ENCODE results near the gene PTPRG. TPM values are rescaled to one million over a fixed set of nuclear protein-coding genes. Genes with fewer than 3 reads are reported as not detected.

The PTPRG gene
- total and polyA plus RNA-seq, 2 donors = 3.9 to 4.1 TPM

DNA sequence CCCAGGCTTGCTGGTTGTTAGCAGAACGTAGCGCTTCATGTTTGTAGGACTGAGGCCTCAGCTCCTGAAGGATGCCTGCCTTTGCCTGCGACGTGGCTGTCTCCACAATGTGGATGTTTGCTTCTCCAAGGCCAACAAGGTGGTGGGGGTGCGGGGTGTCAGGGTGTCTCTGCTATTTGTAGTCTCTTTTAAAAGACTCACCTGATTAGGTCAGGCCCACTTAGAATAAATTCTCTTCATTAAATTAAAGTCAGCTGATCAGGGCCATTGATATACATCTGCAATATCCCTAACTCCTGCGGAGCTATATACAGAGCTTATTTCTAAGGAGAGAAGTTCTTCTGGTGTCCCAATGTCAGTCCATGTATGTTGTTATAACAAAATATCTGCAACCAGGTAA lies 44.8 kb downstream of the PTPRG start:
- 98% methylated on average over 6 of the region's 6 CpGs for WGBS
- no peaks in the 10 kb centered on the region for H3K9me3 ChIP-seq (ENCODE audit: control insufficient read depth in 2 of 2, insufficient read depth in 1 of 2, low read length in 1 of 2)
- no peaks in the 10 kb centered on the region for H3K4me1 ChIP-seq (ENCODE audit: control insufficient read depth in 2 of 2, insufficient read depth in 2 of 2, low read length in 2 of 2)
- H3K27ac ChIP-seq (ENCODE audit: low read depth in 1 of 2, low read length in 1 of 2) = no peak overlapping the region
- no peak for DNase-seq (ENCODE audit: low read depth in 6 of 9, low spot score in 9 of 9)
- no peaks in the 10 kb centered on the region for H3K36me3 ChIP-seq (ENCODE audit: control insufficient read depth in 2 of 2, insufficient read depth in 2 of 2, low read length in 1 of 2)
- no peak overlapping the region for H3K4me3 ChIP-seq (ENCODE audit: low read length in 2 of 2)
- H3K27me3 ChIP-seq (ENCODE audit: control insufficient read depth in 2 of 2, insufficient read depth in 1 of 2, low read length in 1 of 2) = no peaks in the 10 kb centered on the region

DNA sequence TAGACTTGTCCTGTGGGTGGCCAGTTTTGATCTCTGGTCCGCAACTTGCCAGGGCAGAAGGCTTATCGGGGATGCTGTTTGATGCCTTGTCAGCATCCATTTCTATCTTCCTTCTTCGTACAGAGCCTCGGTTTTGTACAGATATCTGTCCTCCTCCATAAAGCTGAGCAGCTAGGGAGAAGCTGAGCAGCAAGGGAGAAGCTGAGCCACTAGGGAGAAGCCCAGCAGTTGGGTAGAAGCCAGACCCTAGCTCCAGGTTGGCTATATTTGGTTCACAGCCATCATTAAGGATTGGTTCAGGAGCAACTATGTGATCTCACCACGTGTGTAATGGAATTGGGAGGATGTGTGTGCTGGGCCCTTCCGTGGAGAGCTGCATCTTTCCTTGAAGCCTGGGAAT lies 46.7 kb downstream of the PTPRG start:
- WGBS = 91% methylated on average over 6 of the region's 6 CpGs
- H3K9me3 ChIP-seq (ENCODE audit: control insufficient read depth in 2 of 2, insufficient read depth in 1 of 2, low read length in 1 of 2) = no peaks in the 10 kb centered on the region

DNA sequence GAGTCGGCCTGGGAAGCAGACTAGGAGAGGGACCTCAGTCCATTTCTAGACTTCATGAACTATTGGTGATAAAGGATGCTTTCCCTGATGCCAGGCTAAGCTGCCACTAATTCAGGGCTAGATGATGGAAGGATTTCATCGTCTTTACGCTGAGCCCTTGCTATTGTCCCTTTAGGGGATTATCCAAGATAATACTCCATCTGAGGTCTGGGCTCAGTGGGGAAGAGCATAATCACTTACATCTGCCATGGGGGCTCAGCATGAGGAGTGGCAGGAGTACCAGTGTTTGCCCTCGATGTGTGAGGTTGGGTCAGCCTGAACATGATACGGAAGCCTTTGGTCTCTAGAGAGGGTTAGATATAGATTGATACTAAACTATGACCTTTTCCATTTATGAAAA lies 47.3 kb downstream of the PTPRG start:
- WGBS = 91% methylated on average over 5 of the region's 5 CpGs
- Histone ChIP-seq H3K27ac (ENCODE audit: low read depth in 1 of 2, low read length in 1 of 2) (no peak overlapping the region), H3K27me3 (ENCODE audit: control insufficient read depth in 2 of 2, insufficient read depth in 1 of 2, low read length in 1 of 2) (no peaks in the 10 kb centered on the region), H3K36me3 (ENCODE audit: control insufficient read depth in 2 of 2, insufficient read depth in 2 of 2, low read length in 1 of 2) (no peaks in the 10 kb centered on the region), H3K4me1 (ENCODE audit: control insufficient read depth in 2 of 2, insufficient read depth in 2 of 2, low read length in 2 of 2) (no peaks in the 10 kb centered on the region), H3K9me3 (ENCODE audit: control insufficient read depth in 2 of 2, insufficient read depth in 1 of 2, low read length in 1 of 2) (no peaks in the 10 kb centered on the region), H3K4me3 (ENCODE audit: low read length in 2 of 2) (no peak overlapping the region)
- no peak for DNase-seq (ENCODE audit: low read depth in 6 of 9, low spot score in 9 of 9)

More for the DNA sequence above, 46.7 kb downstream of the PTPRG start:
- H3K27ac ChIP-seq (ENCODE audit: low read depth in 1 of 2, low read length in 1 of 2) = no peak overlapping the region
- H3K4me3 ChIP-seq (ENCODE audit: low read length in 2 of 2) = no peak overlapping the region
- no peaks in the 10 kb centered on the region for H3K4me1 ChIP-seq (ENCODE audit: control insufficient read depth in 2 of 2, insufficient read depth in 2 of 2, low read length in 2 of 2)
- no peak for DNase-seq (ENCODE audit: low read depth in 6 of 9, low spot score in 9 of 9)
- H3K36me3 ChIP-seq (ENCODE audit: control insufficient read depth in 2 of 2, insufficient read depth in 2 of 2, low read length in 1 of 2) = no peaks in the 10 kb centered on the region
- no peaks in the 10 kb centered on the region for H3K27me3 ChIP-seq (ENCODE audit: control insufficient read depth in 2 of 2, insufficient read depth in 1 of 2, low read length in 1 of 2)

DNA sequence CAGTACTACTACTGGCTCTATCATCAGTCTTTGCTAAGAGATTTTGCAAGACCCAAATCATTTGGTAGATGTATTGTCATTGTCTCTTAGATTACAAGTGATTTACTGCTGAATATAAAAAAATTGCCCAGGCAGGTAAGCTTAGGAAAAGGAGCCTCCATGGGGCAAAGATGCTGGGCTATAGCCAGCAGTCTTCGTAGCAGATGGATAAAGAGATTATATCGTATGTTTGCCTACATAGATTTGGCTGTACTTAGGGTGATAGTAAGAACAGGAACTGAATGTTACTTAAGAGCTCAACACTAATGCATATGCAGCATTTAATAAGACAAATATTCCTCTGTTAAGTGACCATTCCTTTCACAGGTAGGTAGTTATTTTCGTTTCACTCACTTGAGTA lies 48.9 kb downstream of the PTPRG start:
- Histone ChIP-seq H3K27ac (ENCODE audit: low read depth in 1 of 2, low read length in 1 of 2) (no peak overlapping the region), H3K27me3 (ENCODE audit: control insufficient read depth in 2 of 2, insufficient read depth in 1 of 2, low read length in 1 of 2) (no peaks in the 10 kb centered on the region), H3K9me3 (ENCODE audit: control insufficient read depth in 2 of 2, insufficient read depth in 1 of 2, low read length in 1 of 2) (no peaks in the 10 kb centered on the region), H3K4me3 (ENCODE audit: low read length in 2 of 2) (no peak overlapping the region), H3K36me3 (ENCODE audit: control insufficient read depth in 2 of 2, insufficient read depth in 2 of 2, low read length in 1 of 2) (no peaks in the 10 kb centered on the region), H3K4me1 (ENCODE audit: control insufficient read depth in 2 of 2, insufficient read depth in 2 of 2, low read length in 2 of 2) (no peaks in the 10 kb centered on the region)
- no peak for DNase-seq (ENCODE audit: low read depth in 6 of 9, low spot score in 9 of 9)
- whole genome bisulfite sequencing = 76% methylated on average over 3 of the region's 3 CpGs

DNA sequence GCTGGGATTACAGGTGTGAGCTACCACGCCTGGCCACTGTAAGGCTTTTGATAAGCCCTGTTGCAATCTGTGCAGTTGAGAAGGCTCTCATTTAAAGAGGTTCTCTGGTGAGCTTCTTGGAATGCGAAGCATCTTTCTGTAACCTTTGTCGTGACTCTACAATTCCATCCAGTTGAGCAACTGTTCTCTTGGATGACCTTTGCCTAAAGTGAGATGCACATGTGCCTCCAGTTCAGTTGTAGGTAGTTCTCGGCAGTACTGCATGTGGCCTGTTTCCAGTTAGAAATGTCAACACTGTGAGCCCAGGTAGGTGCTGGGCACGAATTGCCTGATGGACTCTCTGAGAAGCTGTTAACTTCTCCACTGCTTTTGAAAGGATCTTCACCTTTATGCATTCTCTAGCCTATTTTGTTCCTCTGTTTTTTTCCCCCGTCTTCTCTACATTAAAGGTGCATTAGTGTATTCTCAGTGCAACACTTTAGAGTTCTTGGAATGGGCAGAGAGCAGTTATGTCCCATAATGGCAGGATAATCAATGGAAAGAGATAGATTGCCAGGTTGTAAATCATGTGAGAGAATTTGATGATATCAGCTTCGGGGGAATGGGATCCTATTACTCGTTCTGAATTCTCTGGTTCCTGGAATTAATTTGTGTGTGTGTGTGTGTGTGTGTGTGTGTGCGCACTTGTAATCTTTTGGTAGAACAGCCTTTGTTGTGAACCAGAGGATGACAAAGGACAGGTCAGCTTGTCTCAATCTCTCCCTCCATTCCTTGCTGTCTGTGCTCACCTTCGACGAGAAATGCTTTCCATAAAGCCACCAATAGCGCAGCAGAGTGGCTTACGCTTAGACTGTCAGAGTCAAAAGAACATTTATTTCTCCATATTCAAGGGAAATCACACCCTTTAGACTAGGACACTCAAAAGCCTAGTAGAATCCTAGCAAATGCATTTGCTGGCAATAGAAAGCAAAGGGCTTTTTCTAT lies 51.1 kb downstream of the PTPRG start:
- Histone ChIP-seq H3K4me3 (ENCODE audit: low read length in 2 of 2) (no peak overlapping the region), H3K4me1 (ENCODE audit: control insufficient read depth in 2 of 2, insufficient read depth in 2 of 2, low read length in 2 of 2) (no peaks in the 10 kb centered on the region), H3K27ac (ENCODE audit: low read depth in 1 of 2, low read length in 1 of 2) (no peak overlapping the region), H3K36me3 (ENCODE audit: control insufficient read depth in 2 of 2, insufficient read depth in 2 of 2, low read length in 1 of 2) (no peaks in the 10 kb centered on the region), H3K9me3 (ENCODE audit: control insufficient read depth in 2 of 2, insufficient read depth in 1 of 2, low read length in 1 of 2) (no peaks in the 10 kb centered on the region), H3K27me3 (ENCODE audit: control insufficient read depth in 2 of 2, insufficient read depth in 1 of 2, low read length in 1 of 2) (no peaks in the 10 kb centered on the region)
- WGBS = 81% methylated on average over 13 of the region's 13 CpGs
- DNase-seq (ENCODE audit: low read depth in 6 of 9, low spot score in 9 of 9) = no peak

DNA sequence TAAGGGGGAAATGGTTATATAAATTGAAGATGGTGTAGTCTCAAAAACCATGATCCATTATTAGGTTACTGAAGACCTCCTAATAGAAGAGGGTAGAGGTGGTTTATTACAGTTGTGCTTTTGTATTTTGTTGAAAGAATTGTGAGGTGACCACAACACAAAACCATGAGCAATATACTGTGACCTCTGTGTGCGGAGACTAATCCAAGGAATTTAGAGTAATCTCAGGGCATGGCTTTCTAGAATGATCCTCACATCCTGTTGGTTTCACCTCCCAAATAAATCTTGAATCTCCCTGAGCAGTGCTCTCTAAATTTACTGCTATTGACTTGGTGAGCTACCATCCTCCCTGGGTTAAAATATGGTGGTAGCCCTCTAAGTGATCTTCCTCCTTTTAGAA lies 52.3 kb downstream of the PTPRG start:
- H3K27ac ChIP-seq (ENCODE audit: low read depth in 1 of 2, low read length in 1 of 2) = no peak overlapping the region
- no peaks in the 10 kb centered on the region for H3K27me3 ChIP-seq (ENCODE audit: control insufficient read depth in 2 of 2, insufficient read depth in 1 of 2, low read length in 1 of 2)
- no peak overlapping the region for H3K4me3 ChIP-seq (ENCODE audit: low read length in 2 of 2)
- WGBS = 98% methylated on average over 1 of the region's 1 CpG
- no peak for DNase-seq (ENCODE audit: low read depth in 6 of 9, low spot score in 9 of 9)
- no peaks in the 10 kb centered on the region for H3K9me3 ChIP-seq (ENCODE audit: control insufficient read depth in 2 of 2, insufficient read depth in 1 of 2, low read length in 1 of 2)
- H3K4me1 ChIP-seq (ENCODE audit: control insufficient read depth in 2 of 2, insufficient read depth in 2 of 2, low read length in 2 of 2) = no peaks in the 10 kb centered on the region
- no peaks in the 10 kb centered on the region for H3K36me3 ChIP-seq (ENCODE audit: control insufficient read depth in 2 of 2, insufficient read depth in 2 of 2, low read length in 1 of 2)

DNA sequence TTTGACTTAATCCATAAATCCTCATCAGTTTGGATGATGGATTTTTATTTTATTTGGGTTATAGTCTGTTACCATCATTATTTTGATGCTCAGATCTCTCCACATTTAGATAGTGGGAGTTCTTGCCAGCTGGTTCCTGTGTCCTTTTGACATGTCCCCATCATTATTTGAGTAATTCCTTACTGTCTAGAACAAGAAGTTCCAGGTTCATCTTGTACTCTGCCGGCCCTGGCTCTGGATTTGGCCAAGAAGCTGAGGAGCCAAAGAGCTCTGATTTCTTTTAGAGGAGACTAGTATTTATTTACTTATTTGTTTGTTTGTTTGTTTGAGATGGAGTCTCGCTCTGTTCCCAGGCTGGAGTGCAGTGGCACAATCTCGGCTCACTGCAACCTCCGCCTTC lies 54.3 kb downstream of the PTPRG start:
- no peak for DNase-seq (ENCODE audit: low read depth in 6 of 9, low spot score in 9 of 9)
- Histone ChIP-seq H3K36me3 (ENCODE audit: control insufficient read depth in 2 of 2, insufficient read depth in 2 of 2, low read length in 1 of 2) (no peaks in the 10 kb centered on the region), H3K4me3 (ENCODE audit: low read length in 2 of 2) (no peak overlapping the region), H3K27me3 (ENCODE audit: control insufficient read depth in 2 of 2, insufficient read depth in 1 of 2, low read length in 1 of 2) (no peaks in the 10 kb centered on the region), H3K27ac (ENCODE audit: low read depth in 1 of 2, low read length in 1 of 2) (no peak overlapping the region), H3K9me3 (ENCODE audit: control insufficient read depth in 2 of 2, insufficient read depth in 1 of 2, low read length in 1 of 2) (no peaks in the 10 kb centered on the region), H3K4me1 (ENCODE audit: control insufficient read depth in 2 of 2, insufficient read depth in 2 of 2, low read length in 2 of 2) (no peaks in the 10 kb centered on the region)
- 84% methylated on average over 4 of the region's 4 CpGs for WGBS

DNA sequence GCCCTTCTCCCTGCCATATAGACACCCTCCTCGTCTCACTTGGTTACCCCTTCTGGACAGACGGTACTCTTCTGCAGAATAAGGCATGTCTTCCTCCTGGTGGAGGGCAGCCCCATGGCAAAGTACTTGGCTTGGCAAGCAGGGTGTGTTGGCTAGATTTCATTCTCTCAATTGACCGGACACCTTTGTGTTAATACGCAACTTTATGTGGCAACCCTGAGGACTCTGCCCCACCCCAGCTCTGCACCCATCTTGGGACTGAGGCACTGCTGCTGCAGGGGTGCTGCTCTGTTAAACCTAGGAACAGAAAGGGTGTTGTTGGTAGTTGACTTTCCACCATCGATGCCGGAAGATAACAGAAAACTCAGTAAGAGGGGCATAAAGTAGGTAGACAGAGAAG lies 55.2 kb downstream of the PTPRG start:
- no peaks in the 10 kb centered on the region for H3K4me1 ChIP-seq (ENCODE audit: control insufficient read depth in 2 of 2, insufficient read depth in 2 of 2, low read length in 2 of 2)
- H3K9me3 ChIP-seq (ENCODE audit: control insufficient read depth in 2 of 2, insufficient read depth in 1 of 2, low read length in 1 of 2) = no peaks in the 10 kb centered on the region
- H3K4me3 ChIP-seq (ENCODE audit: low read length in 2 of 2) = no peak overlapping the region
- H3K27ac ChIP-seq (ENCODE audit: low read depth in 1 of 2, low read length in 1 of 2) = no peak overlapping the region
- WGBS = over 99% methylated on average over 6 of the region's 6 CpGs
- no peaks in the 10 kb centered on the region for H3K27me3 ChIP-seq (ENCODE audit: control insufficient read depth in 2 of 2, insufficient read depth in 1 of 2, low read length in 1 of 2)
- no peak for DNase-seq (ENCODE audit: low read depth in 6 of 9, low spot score in 9 of 9)
- H3K36me3 ChIP-seq (ENCODE audit: control insufficient read depth in 2 of 2, insufficient read depth in 2 of 2, low read length in 1 of 2) = no peaks in the 10 kb centered on the region

DNA sequence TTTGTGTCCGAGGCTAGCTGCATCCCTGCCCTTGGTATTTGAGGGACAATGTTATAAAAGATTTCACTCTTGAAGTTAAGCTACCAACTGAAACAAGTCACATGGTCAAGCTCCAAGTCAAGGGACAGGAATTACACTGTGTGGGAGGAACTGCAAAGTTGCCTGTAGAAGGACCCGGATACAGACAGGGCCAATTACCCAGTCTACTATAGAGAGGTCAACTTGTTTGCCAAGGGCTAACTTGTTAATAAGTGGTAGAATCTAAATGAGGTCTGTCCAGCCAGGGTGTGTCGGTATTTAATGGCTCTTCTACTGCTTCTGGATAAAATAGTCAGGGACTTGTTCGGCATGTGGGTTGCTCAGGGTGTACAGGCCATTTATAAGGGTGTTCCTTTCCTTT lies 55.7 kb downstream of the PTPRG start:
- Histone ChIP-seq H3K9me3 (ENCODE audit: control insufficient read depth in 2 of 2, insufficient read depth in 1 of 2, low read length in 1 of 2) (no peaks in the 10 kb centered on the region), H3K27ac (ENCODE audit: low read depth in 1 of 2, low read length in 1 of 2) (no peak overlapping the region), H3K36me3 (ENCODE audit: control insufficient read depth in 2 of 2, insufficient read depth in 2 of 2, low read length in 1 of 2) (no peaks in the 10 kb centered on the region), H3K27me3 (ENCODE audit: control insufficient read depth in 2 of 2, insufficient read depth in 1 of 2, low read length in 1 of 2) (no peaks in the 10 kb centered on the region), H3K4me3 (ENCODE audit: low read length in 2 of 2) (no peak overlapping the region), H3K4me1 (ENCODE audit: control insufficient read depth in 2 of 2, insufficient read depth in 2 of 2, low read length in 2 of 2) (no peaks in the 10 kb centered on the region)
- 94% methylated on average over 4 of the region's 4 CpGs for WGBS
- DNase-seq (ENCODE audit: low read depth in 6 of 9, low spot score in 9 of 9) = no peak
